AG10803 (cell line): ENCODE results near the gene RPH3AL.

Experiments
- DNase-seq: peaks from one replicate; pipeline ENCODE4 v3.0.0; 2010; ENCODE audit warnings: low read depth
- H3K4me3 ChIP-seq: 2 replicates; pipeline ENCODE4 v1.5.1; 2011; ENCODE audit warnings: mild to moderate bottlenecking, low read length, control low read depth
- TF ChIP-seq, protein P1 (sequence below): conservative IDR thresholded peaks from 2 replicates; pipeline ENCODE4 v1.5.1; 2011; ENCODE audit warnings: mild to moderate bottlenecking, low read length, control low read depth, inconsistent platforms

Gene RPH3AL

DNA sequence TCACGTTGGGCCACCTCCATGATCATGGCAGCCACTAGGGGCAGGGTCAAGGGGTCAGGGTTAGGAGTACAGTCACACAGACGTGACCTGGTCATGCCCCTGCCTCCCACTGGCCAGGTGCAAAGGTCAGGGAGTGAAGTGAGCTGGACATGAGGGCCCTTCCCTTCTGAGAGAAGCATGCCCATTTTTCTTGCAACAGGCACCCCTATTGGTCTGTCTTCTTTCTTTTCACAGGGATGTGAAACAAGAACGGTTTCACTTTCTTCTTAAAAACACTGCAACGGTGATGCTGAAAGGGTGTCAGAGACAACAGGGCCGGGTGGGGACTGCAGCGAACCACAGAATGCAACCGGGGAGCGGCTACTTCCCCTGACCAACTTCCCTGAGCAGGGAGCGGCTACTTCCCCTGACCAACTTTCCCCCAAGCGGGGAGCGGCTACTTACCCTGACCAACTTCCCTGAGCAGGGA lies 119.1 kb downstream of the RPH3AL start:
- TF ChIP-seq, protein P1, sequence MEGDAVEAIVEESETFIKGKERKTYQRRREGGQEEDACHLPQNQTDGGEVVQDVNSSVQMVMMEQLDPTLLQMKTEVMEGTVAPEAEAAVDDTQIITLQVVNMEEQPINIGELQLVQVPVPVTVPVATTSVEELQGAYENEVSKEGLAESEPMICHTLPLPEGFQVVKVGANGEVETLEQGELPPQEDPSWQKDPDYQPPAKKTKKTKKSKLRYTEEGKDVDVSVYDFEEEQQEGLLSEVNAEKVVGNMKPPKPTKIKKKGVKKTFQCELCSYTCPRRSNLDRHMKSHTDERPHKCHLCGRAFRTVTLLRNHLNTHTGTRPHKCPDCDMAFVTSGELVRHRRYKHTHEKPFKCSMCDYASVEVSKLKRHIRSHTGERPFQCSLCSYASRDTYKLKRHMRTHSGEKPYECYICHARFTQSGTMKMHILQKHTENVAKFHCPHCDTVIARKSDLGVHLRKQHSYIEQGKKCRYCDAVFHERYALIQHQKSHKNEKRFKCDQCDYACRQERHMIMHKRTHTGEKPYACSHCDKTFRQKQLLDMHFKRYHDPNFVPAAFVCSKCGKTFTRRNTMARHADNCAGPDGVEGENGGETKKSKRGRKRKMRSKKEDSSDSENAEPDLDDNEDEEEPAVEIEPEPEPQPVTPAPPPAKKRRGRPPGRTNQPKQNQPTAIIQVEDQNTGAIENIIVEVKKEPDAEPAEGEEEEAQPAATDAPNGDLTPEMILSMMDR, result no peak
- H3K4me3 ChIP-seq, result no peak overlapping the region
- DNase-seq, result no peak

DNA sequence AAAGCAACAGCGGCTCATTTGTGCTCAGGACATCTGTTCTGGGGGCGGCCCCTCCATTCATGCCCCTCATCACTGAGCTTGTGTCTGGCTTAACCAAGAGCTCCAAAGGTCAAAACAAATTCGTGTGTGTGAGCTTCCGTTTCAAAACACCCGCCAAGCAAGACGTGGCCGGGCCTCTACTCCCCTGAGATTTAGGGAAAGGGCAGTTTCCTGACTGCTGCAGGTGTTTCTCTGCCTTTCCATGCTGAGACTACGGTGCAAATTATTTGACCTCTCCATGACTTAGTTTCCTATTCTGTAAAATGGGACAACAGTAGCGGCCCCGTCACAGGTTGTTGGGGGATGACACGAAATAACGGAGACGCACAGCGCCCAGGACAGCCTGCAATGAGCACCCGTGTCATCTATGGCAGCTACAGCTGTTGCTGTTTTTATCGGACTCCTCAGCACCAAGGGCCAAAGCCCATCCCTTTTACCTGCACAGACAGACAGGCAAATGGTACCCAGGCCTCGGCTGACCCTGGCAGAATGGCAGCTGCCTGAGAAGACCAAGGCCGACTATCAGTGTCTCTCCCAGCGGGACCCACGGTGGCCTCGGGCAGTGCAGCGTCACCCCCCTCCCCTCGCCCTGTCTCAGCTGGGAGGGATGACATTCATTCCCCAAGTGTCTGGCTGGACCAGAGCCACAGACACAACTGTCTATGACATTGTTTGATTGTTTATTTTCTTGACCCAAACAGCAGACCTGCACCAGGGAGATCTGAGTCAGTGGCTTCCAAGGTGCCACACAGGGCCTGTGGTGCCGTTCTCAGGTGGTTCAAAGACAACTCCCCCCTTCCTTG lies 120.4 kb downstream of the RPH3AL start:
- H3K4me3 ChIP-seq, result no peak overlapping the region
- no peak for DNase-seq
- TF ChIP-seq, protein P1, result no peak

DNA sequence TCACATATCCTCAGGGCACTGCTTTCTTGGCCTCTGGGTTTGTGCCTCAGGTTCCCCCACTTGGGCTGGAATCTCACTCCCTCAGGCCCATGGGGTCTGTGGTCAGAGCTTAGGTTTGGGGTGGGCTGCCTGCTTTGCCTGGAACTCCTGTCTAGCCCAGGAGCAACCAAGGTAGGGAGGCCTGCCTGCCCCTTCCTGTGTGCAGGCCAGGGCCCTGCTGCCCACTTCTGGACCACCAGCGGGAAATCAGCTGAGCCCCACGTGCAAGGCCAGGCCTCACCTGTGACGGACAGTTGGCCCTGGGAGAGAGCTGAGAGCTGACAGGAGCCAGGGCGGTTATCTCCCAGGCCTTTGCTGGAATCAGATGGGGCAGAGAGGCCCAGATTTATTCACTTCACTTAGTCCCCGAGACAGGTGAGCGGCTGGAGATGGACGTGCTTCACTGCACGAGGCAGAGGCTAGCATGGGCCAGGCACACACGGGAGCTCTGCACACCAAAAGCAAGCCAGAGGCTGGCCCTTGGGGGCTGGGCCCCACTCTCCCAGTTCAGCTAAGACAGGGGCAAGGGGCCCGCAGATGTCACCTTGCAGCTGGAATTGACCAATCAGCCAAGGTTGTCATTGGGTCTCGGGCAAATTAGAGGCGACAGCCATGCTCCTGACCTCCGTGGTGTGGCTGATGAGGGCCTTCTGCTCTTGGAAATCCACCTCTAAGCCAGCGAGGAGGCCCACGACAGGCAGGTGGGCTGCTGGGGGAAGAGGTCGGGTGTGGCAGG lies 121.2 kb downstream of the RPH3AL start:
- TF ChIP-seq, protein P1, result no peak
- H3K4me3 ChIP-seq, result no peak overlapping the region
- no peak for DNase-seq

DNA sequence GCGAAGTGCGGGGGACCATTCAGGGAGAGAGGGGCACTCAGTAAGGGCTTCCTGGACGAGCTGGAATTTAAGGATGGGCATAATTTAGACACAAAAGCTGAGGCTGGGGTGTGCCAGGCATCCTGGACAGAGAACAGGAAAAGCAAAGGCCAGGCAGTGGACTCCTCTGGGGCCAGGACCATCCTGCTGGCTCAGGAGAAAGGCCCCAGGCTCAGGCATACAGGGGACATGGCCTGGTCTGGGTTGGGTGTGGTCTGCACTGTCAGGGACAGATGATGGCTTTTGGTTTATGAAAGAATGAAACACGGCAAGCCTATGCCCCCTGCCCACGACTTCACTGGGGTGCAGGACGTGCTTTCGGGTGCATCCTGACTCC lies 122.2 kb downstream of the RPH3AL start:
- no peak for DNase-seq
- TF ChIP-seq, protein P1, result no peak
- H3K4me3 ChIP-seq, result no peak overlapping the region

DNA sequence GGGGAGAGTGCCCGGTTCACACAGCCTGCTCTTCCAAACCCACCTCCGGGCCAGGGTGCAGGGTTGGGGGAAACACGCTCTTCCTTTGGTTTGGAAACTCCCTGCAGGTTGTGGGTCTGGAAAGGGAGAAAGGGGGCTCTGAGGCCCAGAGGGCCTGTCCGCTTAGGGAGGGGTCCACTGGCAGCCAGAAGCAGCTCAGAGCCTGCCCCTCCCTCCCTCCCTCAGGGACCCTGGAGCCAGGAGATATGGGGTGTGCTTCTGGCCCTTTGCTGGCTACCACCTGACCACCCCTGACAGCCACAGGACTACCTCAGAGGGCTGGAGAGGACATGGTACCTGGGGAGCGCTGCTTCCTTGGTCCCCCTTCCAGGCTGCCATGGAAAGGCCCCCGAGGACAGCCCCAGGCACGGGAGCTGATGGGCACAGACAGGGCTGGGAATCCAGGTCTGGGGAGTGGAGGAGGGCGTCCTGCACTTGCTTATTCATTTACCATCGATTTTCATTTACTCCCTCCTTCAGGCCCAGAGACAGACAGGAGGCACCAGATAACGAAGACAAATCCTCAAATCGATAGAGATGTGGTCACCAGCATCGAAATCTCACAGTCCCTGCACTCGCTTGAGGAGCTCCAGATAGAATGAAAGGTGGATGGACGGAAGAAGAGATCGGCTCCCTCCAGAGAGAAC lies 122.8 kb downstream of the RPH3AL start:
- DNase-seq, result no peak
- TF ChIP-seq, protein P1, result no peak
- H3K4me3 ChIP-seq, result no peak overlapping the region

DNA sequence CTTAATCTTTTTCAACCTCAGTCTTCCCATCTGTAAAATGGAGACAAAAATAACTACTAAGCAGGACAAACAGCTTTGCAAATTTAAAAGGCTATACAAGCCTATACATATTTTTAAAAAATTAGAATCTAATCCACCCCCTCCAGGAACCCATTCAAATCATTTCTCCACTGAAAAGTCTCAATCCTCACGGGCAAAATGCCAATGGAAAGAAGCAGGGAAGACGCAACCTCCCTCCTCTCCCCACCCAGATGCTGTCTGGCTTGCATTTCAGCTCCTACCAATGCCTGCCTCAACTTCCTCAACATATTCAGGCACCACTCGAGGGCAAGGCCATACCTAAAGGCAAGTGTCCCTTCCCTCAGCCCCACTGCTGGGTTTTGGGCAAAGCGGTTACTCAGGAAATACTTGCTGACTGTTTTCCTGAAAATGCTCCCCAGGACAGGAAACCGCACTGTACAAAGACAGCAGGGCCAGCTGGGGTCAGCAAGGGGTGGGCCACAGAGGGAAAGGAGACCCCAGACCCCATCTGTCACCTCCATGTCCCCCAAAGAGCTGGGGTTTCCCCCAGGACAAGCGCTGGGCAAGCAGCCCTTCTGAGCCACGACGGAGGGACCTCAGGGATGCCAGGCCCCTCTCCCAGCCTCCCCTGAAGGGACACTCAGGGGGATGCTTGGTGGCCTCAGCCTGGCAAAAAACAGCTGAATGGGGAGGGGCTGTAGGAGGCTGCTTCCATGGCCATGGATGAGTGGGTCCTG lies 123.5 kb downstream of the RPH3AL start:
- no peak overlapping the region for H3K4me3 ChIP-seq
- TF ChIP-seq, protein P1, result no peak
- no peak for DNase-seq
